Vagina (tissue), 2 donors: ENCODE measurements around the gene DACH1.

Source experiments
- POLR2A ChIP-seq, 2 donors: fragments of 450-650 bp; IDR thresholded peaks; one replicate each; pipeline ENCODE4 v1.6.1; 2017; ENCODE audit warnings: antibody characterized with exemption in 2 of 2, mild to moderate bottlenecking in 2 of 2, moderate library complexity in 2 of 2
- POLR2AphosphoS5 ChIP-seq, 2 donors: sonication (generic); formaldehyde crosslinking; IDR thresholded peaks; one replicate each; pipeline ENCODE4 v1.9.0; 2017; ENCODE audit warnings: antibody characterized with exemption in 2 of 2, mild to moderate bottlenecking in 2 of 2, low read depth in 1 of 2; ENCODE audit not compliant: insufficient read depth in 1 of 2
- TF ChIP-seq, protein P1 (sequence below), 3 experiments: fragments of 450-650 bp in 2 of 3; fragments of 200-600 bp in 1 of 3; sonication (generic) in 1 of 3; IDR thresholded peaks; one replicate each; pipeline ENCODE4 v1.5.1; 2017 to 2019; ENCODE audit warnings: antibody characterized with exemption in 3 of 3, mild to moderate bottlenecking in 2 of 3, moderate library complexity in 2 of 3

DNA sequence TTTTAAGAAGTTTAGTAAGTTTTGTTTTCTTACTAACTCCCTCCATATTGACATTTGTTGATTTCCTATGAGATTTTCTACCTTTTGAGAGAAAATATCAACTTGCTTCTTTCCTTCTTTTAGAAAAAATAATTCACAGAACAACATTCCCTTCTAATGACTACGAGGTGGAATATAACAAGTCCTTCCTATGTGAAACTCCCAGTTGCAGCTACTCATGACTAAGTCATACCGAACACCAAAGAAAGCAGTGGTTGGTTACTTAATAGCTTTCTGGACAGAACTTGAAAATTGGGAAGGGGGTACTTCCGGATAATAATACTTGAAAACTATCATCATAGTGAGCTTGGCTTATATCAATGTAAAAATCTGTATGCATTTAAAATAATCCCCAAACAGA lies 144.8 kb downstream of the DACH1 start:
- no peak for TF ChIP-seq POLR2A (IDR thresholded peaks at IDR 0.05)
- no peak for TF ChIP-seq POLR2AphosphoS5 (IDR thresholded peaks at IDR 0.05; ENCODE audit: insufficient read depth in 1 of 2, low read depth in 1 of 2)
- TF ChIP-seq, protein P1, sequence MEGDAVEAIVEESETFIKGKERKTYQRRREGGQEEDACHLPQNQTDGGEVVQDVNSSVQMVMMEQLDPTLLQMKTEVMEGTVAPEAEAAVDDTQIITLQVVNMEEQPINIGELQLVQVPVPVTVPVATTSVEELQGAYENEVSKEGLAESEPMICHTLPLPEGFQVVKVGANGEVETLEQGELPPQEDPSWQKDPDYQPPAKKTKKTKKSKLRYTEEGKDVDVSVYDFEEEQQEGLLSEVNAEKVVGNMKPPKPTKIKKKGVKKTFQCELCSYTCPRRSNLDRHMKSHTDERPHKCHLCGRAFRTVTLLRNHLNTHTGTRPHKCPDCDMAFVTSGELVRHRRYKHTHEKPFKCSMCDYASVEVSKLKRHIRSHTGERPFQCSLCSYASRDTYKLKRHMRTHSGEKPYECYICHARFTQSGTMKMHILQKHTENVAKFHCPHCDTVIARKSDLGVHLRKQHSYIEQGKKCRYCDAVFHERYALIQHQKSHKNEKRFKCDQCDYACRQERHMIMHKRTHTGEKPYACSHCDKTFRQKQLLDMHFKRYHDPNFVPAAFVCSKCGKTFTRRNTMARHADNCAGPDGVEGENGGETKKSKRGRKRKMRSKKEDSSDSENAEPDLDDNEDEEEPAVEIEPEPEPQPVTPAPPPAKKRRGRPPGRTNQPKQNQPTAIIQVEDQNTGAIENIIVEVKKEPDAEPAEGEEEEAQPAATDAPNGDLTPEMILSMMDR (IDR thresholded peaks at IDR 0.05): no peak
